HUES6 (cell line): Measurements from ENCODE around the gene PDE4D.
A peak's percentile ranks its signal among the peaks of the same experiment; 100 is the strongest.
"Not testable (repeated sequence)": the region's sequence is repeated elsewhere in the genome, so short reads cannot be mapped to it uniquely, and the experiment has no call there.

ENCODE experiments used
- H3K27ac ChIP-seq: 2 replicates; pipeline ENCODE4 v1.7.0; 2013; ENCODE audit warnings: low read depth, mild to moderate bottlenecking, low read length, inconsistent platforms
- H3K27me3 ChIP-seq: 2 replicates; pipeline ENCODE4 v1.6.1; 2013; ENCODE audit warnings: low read length; ENCODE audit not compliant: control insufficient read depth, insufficient read depth
- H3K36me3 ChIP-seq: 2 replicates; pipeline ENCODE4 v1.6.1; 2013; ENCODE audit warnings: low read length; ENCODE audit not compliant: control insufficient read depth, insufficient read depth
- H3K4me1 ChIP-seq: 2 replicates; pipeline ENCODE4 v1.6.1; 2013; ENCODE audit warnings: low read length; ENCODE audit not compliant: control insufficient read depth, insufficient read depth
- H3K4me3 ChIP-seq: 2 replicates; pipeline ENCODE4 v1.5.1; 2013; ENCODE audit warnings: low read depth, low read length
- H3K9ac ChIP-seq: one replicate; pipeline ENCODE4 v1.6.1; 2013; ENCODE audit warnings: mild to moderate bottlenecking, low read length
- H3K9me3 ChIP-seq: 2 replicates; pipeline ENCODE4 v1.6.1; 2013; ENCODE audit warnings: low read depth, low read length; ENCODE audit not compliant: control insufficient read depth, insufficient read depth

The PDE4D gene

GRCh38 chr5:59768152-59769040, 125.1 kb downstream of the PDE4D start:
- H3K27ac ChIP-seq: no peak overlapping the region
- H3K36me3 ChIP-seq: no peaks in the 10 kb centered on the region
- no peaks in the 10 kb centered on the region for H3K9me3 ChIP-seq
- peak overlapping the region; percentile 65 for H3K4me3 ChIP-seq
- peaks cover 23% of the 10 kb centered on the region for H3K27me3 ChIP-seq
- peak overlapping the region; percentile 53 for H3K9ac ChIP-seq
- peaks cover 13% of the 10 kb centered on the region; the same call in 1 of the 2 replicates for H3K4me1 ChIP-seq

DNA sequence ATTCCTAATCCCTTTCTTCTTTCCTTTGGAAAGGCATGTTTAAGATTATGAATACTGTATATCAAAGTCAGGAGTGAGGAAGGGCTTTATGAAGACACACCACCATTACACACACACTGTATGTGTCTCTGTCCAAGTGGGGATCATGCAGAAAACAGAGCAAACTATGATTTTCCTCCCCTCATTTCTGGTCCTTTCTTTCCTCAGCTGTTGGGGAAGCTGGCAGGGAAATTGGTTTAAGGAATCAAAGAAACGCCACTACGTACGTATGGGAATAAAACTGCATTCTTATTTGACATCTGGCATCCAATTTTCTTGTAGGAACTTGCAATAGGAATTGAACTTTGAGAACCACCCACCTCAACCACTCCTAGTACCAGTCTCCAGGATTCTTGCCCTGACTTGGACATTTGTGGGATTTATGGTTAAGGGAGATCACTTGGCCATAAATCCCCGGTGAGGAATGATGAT, 125.8 kb downstream of the PDE4D start:
- Histone ChIP-seq H3K9ac (peak overlapping the region; percentile 53), H3K27ac (no peak overlapping the region), H3K4me3 (peak overlapping the region; percentile 65), H3K9me3 (no peaks in the 10 kb centered on the region), H3K36me3 (no peaks in the 10 kb centered on the region), H3K4me1 (peaks cover 10% of the 10 kb centered on the region; the same call in 1 of the 2 replicates), H3K27me3 (peaks cover 23% of the 10 kb centered on the region)

DNA sequence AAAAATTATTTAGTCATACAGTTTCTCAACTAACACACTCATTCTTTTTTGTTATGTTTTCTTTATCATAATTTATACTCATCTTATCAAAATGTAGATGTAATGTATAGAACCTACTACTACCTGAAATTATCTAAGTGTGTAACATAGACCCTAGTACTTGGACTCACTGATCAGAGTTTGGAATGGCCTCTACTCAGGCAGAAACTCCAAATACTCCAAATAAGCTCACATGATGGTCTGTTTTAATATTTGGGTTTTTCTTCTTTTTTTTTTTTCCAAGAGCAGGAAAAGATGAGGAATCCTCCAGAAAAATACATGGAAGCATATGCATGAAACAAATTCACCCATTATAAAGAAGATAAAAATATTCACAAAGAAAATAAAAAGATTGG, 126.3 kb downstream of the PDE4D start:
- Histone ChIP-seq H3K4me3 (peak overlapping the region; percentile 65; the same call in 1 of the 2 replicates), H3K4me1 (peaks cover 10% of the 10 kb centered on the region; the same call in 1 of the 2 replicates), H3K9ac (no peak overlapping the region), H3K36me3 (no peaks in the 10 kb centered on the region), H3K27me3 (peaks cover 23% of the 10 kb centered on the region), H3K27ac (no peak overlapping the region), H3K9me3 (no peaks in the 10 kb centered on the region)

DNA sequence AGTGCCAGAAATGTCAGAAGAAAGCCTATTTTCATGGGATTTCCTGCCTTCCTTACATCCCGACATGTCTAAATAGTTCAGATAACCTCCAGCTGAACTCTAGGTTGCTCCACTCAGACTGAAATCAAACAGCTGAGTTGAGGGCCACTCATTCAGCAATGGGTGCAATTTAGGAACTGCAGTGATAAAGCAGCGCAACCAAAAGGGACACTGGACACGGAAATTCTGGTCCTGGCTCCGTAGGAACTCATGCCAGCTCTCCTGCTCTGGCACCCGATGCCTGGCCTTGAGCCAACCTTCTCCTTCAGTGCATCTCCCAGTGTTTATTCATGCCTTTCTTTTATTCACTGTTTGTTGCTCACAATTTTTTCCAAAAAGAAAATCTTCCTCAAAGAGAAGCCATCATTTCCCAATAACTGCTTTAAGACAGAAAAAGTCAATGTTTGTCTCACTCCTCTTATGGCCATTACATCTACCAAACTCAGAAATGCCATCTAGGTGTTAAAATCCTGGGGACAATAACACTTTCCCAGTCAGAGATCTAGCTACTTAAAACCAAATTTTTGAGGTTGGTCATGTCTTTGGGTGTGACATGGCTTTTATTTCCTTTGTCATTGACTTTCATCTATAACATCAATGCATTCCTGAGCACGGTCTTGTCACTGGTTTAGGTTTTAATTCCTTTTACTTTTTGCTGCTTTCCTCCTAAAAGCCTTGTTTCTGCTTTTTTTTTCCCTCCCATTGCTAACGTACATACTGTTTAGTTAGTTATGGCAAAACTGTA, 126.9 kb downstream of the PDE4D start:
- H3K36me3 ChIP-seq: no peaks in the 10 kb centered on the region
- peaks cover 10% of the 10 kb centered on the region; the same call in 1 of the 2 replicates for H3K4me1 ChIP-seq
- H3K9me3 ChIP-seq: no peaks in the 10 kb centered on the region
- H3K27ac ChIP-seq: no peak overlapping the region
- peaks cover 23% of the 10 kb centered on the region for H3K27me3 ChIP-seq
- H3K4me3 ChIP-seq: peak overlapping the region; percentile 65; the same call in 1 of the 2 replicates
- no peak overlapping the region for H3K9ac ChIP-seq

DNA sequence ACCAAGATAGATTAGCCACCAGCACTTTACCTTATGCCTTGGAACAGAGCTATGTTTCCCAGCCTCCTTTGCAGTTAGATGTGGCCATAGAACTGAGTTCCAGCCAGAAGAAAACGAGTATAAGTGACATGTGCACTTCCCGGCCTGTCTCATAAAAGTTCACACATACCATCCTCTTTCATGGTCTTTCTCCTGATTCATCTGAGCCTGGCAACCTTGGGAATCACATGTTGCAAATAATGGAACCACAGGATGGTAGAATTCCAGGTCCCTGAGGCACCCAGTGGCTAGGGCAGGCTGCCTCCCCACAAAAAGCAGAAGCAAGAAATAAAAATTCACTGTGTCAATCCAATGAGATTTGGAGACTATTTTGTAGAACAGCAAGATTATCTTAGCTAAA, 128.1 kb downstream of the PDE4D start:
- Histone ChIP-seq H3K4me3 (no peak overlapping the region), H3K4me1 (peaks cover 10% of the 10 kb centered on the region; the same call in 1 of the 2 replicates), H3K27me3 (peaks cover 23% of the 10 kb centered on the region), H3K27ac (no peak overlapping the region), H3K36me3 (no peaks in the 10 kb centered on the region), H3K9me3 (no peaks in the 10 kb centered on the region), H3K9ac (no peak overlapping the region)

GRCh38 chr5:59764361-59764760, 129.2 kb downstream of the PDE4D start:
- Histone ChIP-seq H3K36me3 (no peaks in the 10 kb centered on the region), H3K27ac (no peak overlapping the region), H3K9me3 (no peaks in the 10 kb centered on the region), H3K9ac (no peak overlapping the region), H3K27me3 (peaks cover 23% of the 10 kb centered on the region), H3K4me3 (no peak overlapping the region), H3K4me1 (peaks cover 10% of the 10 kb centered on the region; the same call in 1 of the 2 replicates)

- no peak overlapping the region for H3K27ac ChIP-seq
- H3K27me3 ChIP-seq: peaks cover 17% of the 10 kb centered on the region
- no peaks in the 10 kb centered on the region for H3K9me3 ChIP-seq
- no peaks in the 10 kb centered on the region for H3K36me3 ChIP-seq
- no peak overlapping the region for H3K4me3 ChIP-seq
- peaks cover 7% of the 10 kb centered on the region; the same call in 1 of the 2 replicates for H3K4me1 ChIP-seq
- H3K9ac ChIP-seq: no peak overlapping the region
Measured at GRCh38 chr5:59763541-59763940, 130.0 kb downstream of the PDE4D start.

GRCh38 chr5:59762232-59762631, 131.3 kb downstream of the PDE4D start:
- H3K4me3 ChIP-seq, H3K27me3 ChIP-seq, H3K36me3 ChIP-seq, H3K9me3 ChIP-seq, H3K9ac ChIP-seq, H3K27ac ChIP-seq: not testable (repeated sequence)
- peaks cover 11% of the 10 kb centered on the region for H3K4me1 ChIP-seq

DNA sequence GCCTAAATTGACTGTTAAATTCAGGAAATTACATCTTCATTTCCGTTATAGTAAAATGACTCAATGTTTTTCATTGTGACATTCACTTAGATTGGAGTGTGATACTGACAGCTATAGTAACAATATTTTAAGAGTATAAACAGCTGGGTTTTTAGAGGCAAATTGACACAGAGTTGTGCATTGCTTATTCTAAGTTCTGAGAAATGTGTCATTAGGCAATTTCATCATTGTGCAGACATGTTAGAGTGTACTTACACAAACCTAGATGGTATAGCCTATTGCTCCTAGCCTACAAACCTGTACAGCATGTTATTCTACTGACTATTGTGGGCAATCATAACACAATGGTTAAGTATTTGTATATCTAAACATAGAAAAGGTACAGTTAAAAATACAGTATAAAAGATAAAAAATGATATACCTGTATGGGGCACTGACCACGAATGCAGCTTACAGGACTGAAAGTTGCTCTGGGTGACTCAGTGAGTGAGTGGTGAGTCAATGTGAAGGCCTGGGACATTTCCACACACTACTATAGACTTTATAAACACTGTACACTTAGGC, 132.7 kb downstream of the PDE4D start:
- Histone ChIP-seq H3K36me3 (no peaks in the 10 kb centered on the region), H3K4me3 (no peak overlapping the region), H3K4me1 (peaks cover 4% of the 10 kb centered on the region; the same call in 1 of the 2 replicates), H3K27me3 (no peaks in the 10 kb centered on the region), H3K9ac (no peak overlapping the region), H3K9me3 (no peaks in the 10 kb centered on the region), H3K27ac (no peak overlapping the region)

DNA sequence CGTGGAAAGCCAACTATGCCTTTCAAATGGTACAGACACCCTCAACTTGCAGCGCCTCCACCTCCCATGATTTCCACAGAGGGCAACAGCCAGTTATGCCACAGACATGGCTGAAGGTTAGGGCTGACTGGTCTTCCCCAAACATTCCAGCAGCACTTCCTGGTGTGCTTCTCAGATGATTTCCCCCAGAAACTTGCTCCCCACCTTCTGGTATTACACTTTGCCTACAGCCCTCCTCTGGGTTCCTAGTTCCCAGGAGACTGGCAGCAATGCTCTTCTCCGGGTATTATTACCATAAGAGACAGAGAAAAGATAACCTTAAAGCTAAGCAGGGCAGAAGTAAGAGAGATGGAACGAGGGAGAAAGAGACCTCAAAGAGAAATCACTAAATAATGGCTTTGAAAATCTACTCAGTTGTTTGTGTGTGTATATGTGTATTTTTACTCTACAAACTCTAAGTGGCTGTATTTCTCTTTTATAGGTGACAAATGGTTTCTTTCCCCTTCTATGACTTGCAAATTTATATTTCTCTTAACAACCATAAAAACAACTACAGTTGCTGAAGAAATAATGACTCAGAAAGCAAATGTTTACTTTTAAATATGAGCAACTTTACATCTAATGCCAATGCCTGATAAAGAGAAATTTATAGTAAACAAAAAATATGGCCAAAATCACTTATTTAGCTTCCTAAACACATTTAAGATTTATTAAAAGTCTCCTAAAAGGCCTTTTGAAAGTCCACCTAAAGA, 133.8 kb downstream of the PDE4D start:
- H3K4me1 ChIP-seq: peaks cover 4% of the 10 kb centered on the region; the same call in 1 of the 2 replicates
- no peak overlapping the region for H3K27ac ChIP-seq
- H3K4me3 ChIP-seq: no peak overlapping the region
- no peaks in the 10 kb centered on the region for H3K27me3 ChIP-seq
- H3K9ac ChIP-seq: no peak overlapping the region
- no peaks in the 10 kb centered on the region for H3K9me3 ChIP-seq
- H3K36me3 ChIP-seq: no peaks in the 10 kb centered on the region
